GM23248 (cell line): ENCODE data around the gene AGPAT3. TPM values are rescaled to one million over a fixed set of nuclear protein-coding genes. Genes with fewer than 3 reads are reported as not detected.

Experiments
- DNase-seq: peaks from one replicate; pipeline ENCODE4 v3.0.0-alpha.2; 2015
- H2AFZ ChIP-seq: fragments of 200-600 bp; sonication (generic); 2 replicates; pipeline ENCODE4 v1.6.1; 2016; ENCODE audit warnings: antibody characterized with exemption
- H3F3A ChIP-seq: fragments of 200-600 bp; sonication (generic); 2 replicates; pipeline ENCODE4 v1.6.1; 2016; ENCODE audit warnings: mild to moderate bottlenecking, antibody characterized with exemption, mixed run types; ENCODE audit not compliant: insufficient read depth
- H3K27ac ChIP-seq: fragments of 200-600 bp; sonication (generic); 2 replicates; pipeline ENCODE4 v1.5.1; 2016; ENCODE audit warnings: mild to moderate bottlenecking
- H3K27me3 ChIP-seq: fragments of 200-600 bp; sonication (generic); replicated peaks from 2 replicates; pipeline ENCODE4 v1.6.1; 2016; ENCODE audit warnings: mild to moderate bottlenecking; ENCODE audit not compliant: insufficient read depth
- H3K36me3 ChIP-seq: fragments of 200-600 bp; sonication (generic); 2 replicates; pipeline ENCODE4 v1.6.1; 2016; ENCODE audit warnings: low read depth, mild to moderate bottlenecking
- H3K4me1 ChIP-seq: fragments of 200-600 bp; sonication (generic); 2 replicates; pipeline ENCODE4 v1.6.1; 2016; ENCODE audit warnings: mild to moderate bottlenecking; ENCODE audit not compliant: insufficient read depth
- H3K4me2 ChIP-seq: fragments of 200-600 bp; sonication (generic); one replicate; pipeline ENCODE4 v1.6.1; 2016; ENCODE audit warnings: mild to moderate bottlenecking; ENCODE audit not compliant: unreplicated experiment
- H3K4me3 ChIP-seq: fragments of 200-600 bp; sonication (generic); 2 replicates; pipeline ENCODE4 v1.5.1; 2016; ENCODE audit warnings: mild to moderate bottlenecking
- H3K79me2 ChIP-seq: fragments of 200-600 bp; sonication (generic); 2 replicates; pipeline ENCODE4 v1.6.1; 2016; ENCODE audit warnings: mild to moderate bottlenecking; ENCODE audit not compliant: insufficient read depth
- H3K9ac ChIP-seq: fragments of 200-600 bp; sonication (generic); 2 replicates; pipeline ENCODE4 v1.6.1; 2016; ENCODE audit warnings: mild to moderate bottlenecking
- H3K9me2 ChIP-seq: fragments of 200-600 bp; sonication (generic); 2 replicates; pipeline ENCODE4 v1.6.1; 2016; ENCODE audit warnings: mixed run types, mild to moderate bottlenecking, moderate library complexity; ENCODE audit not compliant: insufficient read depth
- H3K9me3 ChIP-seq: fragments of 200-600 bp; sonication (generic); one replicate; pipeline ENCODE4 v1.6.1; 2017; ENCODE audit warnings: low read depth
- H4K20me1 ChIP-seq: fragments of 200-600 bp; sonication (generic); 2 replicates; pipeline ENCODE4 v1.6.0; 2016; ENCODE audit not compliant: insufficient read depth
- EZH2 ChIP-seq: fragments of 200-600 bp; sonication (generic); IDR thresholded peaks from 2 replicates; pipeline ENCODE4 v1.6.1; 2018; ENCODE audit warnings: antibody characterized with exemption, mild to moderate bottlenecking; ENCODE audit not compliant: insufficient read depth, poor library complexity, severe bottlenecking
- EZH2phosphoT487 ChIP-seq: fragments of 200-600 bp; sonication (generic); IDR thresholded peaks from 2 replicates; pipeline ENCODE4 v1.6.1; 2018; ENCODE audit warnings: antibody characterized with exemption, moderate library complexity, mild to moderate bottlenecking, low read depth; ENCODE audit not compliant: insufficient read depth
- WGBS, 2 experiments: methylation state at CpG; one replicate each; pipeline ENCODE4 v1.1.6; 2015 to 2017; ENCODE audit warnings: low lambda C conversion rate in 2 of 2, low coverage in 1 of 2; ENCODE audit errors: missing lambda C conversion rate in 2 of 2; 5-methylcytosine and 5-hydroxymethylcytosine counted together
- in situ Hi-C: fragments of 300-500 bp; cut with MboI; formaldehyde crosslinking; loops from 2 replicates; pipeline ENCODE4 v1.15.0; 2020
- polyA plus RNA-seq: library from polyadenylated mRNA; unstranded; fragments of >200 nt; fragmentation: Nextera tagmentation; extraction: Ambion mirVana; gene quantifications from 2 replicates; pipeline ENCODE4 v1.2.1, GENCODE V29; 2016
- total RNA-seq: library from RNA; depleted of rRNA; stranded (reverse); fragments of >200 nt; shearing (Covaris generic); gene quantifications from 2 replicates; pipeline ENCODE4 v1.2.3, GENCODE V29; 2014

The AGPAT3 gene
- total and polyA plus RNA-seq, 2 experiments from 2014 or later: 12.3 to 29.3 TPM

DNA sequence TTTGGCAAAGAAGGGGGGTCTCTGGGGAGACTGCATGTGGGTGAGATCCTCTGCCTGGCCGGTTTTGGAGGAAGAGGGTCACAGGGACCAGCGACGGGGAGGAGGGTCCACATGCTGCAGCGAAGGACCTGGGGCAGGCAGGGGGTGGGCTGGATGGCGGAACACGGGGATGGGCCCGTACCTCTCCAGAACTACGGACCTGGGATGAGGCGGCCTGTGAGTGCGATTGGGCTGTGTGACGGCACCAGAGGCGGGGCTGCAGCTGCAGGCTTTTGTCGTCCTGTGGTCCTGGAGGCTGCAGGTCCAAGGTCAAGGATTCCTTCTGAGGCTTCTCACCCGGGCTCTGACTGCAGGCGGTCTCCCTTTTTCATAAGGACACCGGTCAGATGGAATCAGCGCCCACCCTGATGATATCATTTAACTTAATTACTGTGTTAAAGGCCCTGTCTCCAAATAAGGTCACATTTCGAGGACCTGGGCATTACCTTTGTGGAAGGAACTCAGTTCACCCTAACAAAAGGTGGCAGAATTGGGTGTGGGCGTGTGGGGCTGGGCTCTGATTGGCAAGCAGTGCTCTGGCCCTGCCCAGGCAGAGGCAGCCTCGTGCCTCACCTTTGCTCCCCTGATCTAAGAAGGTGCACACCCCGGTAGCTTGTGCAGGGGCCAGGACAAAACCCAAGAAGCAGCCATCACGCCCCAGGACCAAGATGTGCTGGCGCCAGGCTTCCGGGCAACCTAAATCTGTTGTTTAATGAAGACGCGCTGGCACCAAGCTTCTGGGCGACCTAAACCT lies 87.1 kb downstream of the AGPAT3 start:
- H3K79me2 ChIP-seq: no peaks in the 10 kb centered on the region
- no peaks in the 10 kb centered on the region for H3K36me3 ChIP-seq
- H2AFZ ChIP-seq: no peak overlapping the region
- H3K4me1 ChIP-seq: no peaks in the 10 kb centered on the region
- H3K9me2 ChIP-seq: no peaks in the 10 kb centered on the region
- 92 to 94% methylated on average over 26 to 27 of the region's 27 CpGs for WGBS, 2 experiments
- H3F3A ChIP-seq: no peaks in the 10 kb centered on the region
- no peak overlapping the region for H3K4me3 ChIP-seq
- H3K4me2 ChIP-seq: no peak overlapping the region
- H3K27me3 ChIP-seq: no peaks in the 10 kb centered on the region
- TF ChIP-seq EZH2phosphoT487 (no peak), EZH2 (no peak)
- H4K20me1 ChIP-seq: no peaks in the 10 kb centered on the region
- no peak overlapping the region for H3K27ac ChIP-seq
- no peaks in the 10 kb centered on the region for H3K9me3 ChIP-seq
- H3K9ac ChIP-seq: no peak overlapping the region
- no peak for DNase-seq
- in situ Hi-C loops: no loop called here

DNA sequence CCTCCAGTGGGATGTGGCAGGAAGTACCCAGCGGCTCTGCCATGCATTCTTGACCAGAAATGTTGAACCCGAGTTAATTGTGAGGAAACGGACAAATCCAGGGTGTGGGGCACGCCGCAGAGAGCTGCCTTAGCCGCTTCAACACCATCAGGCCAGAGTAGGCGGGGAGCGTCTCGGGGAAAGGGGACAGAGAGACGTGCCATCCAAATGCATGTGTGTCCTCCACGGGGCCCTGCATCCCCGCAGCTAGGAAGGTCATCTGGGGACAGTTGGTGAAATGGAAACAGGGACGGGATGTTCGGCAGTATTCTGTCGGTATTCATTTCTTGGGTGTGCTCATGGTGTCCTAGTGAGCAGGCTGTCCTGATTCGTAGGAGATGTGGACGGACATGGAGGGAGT lies 88.0 kb downstream of the AGPAT3 start:
- Histone ChIP-seq H3K27ac (no peak overlapping the region), H3K36me3 (no peaks in the 10 kb centered on the region), H3K4me1 (no peaks in the 10 kb centered on the region), H3F3A (no peaks in the 10 kb centered on the region), H4K20me1 (no peaks in the 10 kb centered on the region), H3K9me2 (no peaks in the 10 kb centered on the region), H3K79me2 (no peaks in the 10 kb centered on the region), H3K27me3 (no peaks in the 10 kb centered on the region), H3K4me2 (no peak overlapping the region), H2AFZ (no peak overlapping the region), H3K9me3 (no peaks in the 10 kb centered on the region), H3K4me3 (no peak overlapping the region), H3K9ac (no peak overlapping the region)
- 82 to 88% methylated on average over 17 of the region's 17 CpGs for whole genome bisulfite sequencing, 2 experiments
- TF ChIP-seq EZH2phosphoT487 (no peak), EZH2 (no peak)
- no peak for DNase-seq
- in situ Hi-C loops: no loop called here

DNA sequence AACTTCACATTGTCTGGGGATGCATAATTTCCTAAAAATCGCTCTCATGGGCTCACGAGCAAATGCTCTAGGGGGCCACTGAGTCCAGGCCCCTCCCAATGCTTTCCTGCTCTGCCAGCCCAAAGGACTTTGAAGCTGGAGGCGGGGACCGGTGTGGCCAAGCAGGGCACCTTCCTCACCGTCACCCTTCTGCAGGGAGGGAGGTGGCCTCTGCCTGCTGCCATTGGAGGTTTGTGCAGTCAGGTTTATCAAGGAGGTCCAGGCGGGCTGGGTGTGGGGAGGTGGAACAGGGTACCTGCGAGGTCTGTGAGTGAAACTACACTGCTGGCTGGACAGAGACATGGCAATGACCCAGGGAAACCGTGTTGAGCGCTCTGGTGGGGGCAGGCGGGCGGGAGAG lies 89.0 kb downstream of the AGPAT3 start:
- H3K4me1 ChIP-seq: no peaks in the 10 kb centered on the region
- no peak overlapping the region for H2AFZ ChIP-seq
- H3K4me2 ChIP-seq: no peak overlapping the region
- no peaks in the 10 kb centered on the region for H3K9me3 ChIP-seq
- H3K9ac ChIP-seq: no peak overlapping the region
- no peak overlapping the region for H3K4me3 ChIP-seq
- H3K27me3 ChIP-seq: no peaks in the 10 kb centered on the region
- no peak for DNase-seq
- no peaks in the 10 kb centered on the region for H3K36me3 ChIP-seq
- TF ChIP-seq EZH2phosphoT487: no peak
- no peak for TF ChIP-seq EZH2
- H3K27ac ChIP-seq: no peak overlapping the region
- WGBS, 2 experiments: 82 to 90% methylated on average over 11 of the region's 11 CpGs
- in situ Hi-C loops: no loop called here
- H3K79me2 ChIP-seq: no peaks in the 10 kb centered on the region
- no peaks in the 10 kb centered on the region for H4K20me1 ChIP-seq
- no peaks in the 10 kb centered on the region for H3K9me2 ChIP-seq
- H3F3A ChIP-seq: no peaks in the 10 kb centered on the region

DNA sequence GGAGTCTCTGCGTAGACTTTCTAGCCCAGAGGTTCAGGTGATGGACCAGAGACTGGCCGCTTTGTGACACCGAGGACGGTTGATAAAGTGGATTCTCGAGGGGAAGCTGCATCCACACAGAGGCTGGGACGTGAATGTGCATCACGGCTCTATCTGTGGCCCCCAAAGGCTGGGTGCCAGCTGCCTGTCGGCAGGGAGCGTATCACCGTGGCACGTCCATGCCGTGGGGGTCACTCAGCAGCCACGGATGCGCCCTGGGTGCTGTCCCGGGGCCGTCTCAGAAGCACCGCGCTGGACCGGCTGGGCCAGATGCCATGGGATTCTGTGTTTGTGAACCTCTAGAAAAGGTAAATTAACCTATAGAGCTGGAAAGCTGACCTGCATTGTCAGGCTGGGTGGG lies 89.9 kb downstream of the AGPAT3 start:
- in situ Hi-C loops: no loop called here
- 92 to 96% methylated on average over 15 to 19 of the region's 19 CpGs for WGBS, 2 experiments
- Histone ChIP-seq H3K27ac (no peak overlapping the region), H3K4me1 (no peaks in the 10 kb centered on the region), H3K9ac (no peak overlapping the region), H3K9me2 (no peaks in the 10 kb centered on the region), H3K4me3 (no peak overlapping the region), H4K20me1 (no peaks in the 10 kb centered on the region), H3K27me3 (no peaks in the 10 kb centered on the region), H3K36me3 (no peaks in the 10 kb centered on the region), H3K79me2 (no peaks in the 10 kb centered on the region), H3K4me2 (no peak overlapping the region), H3K9me3 (no peaks in the 10 kb centered on the region), H2AFZ (no peak overlapping the region), H3F3A (no peaks in the 10 kb centered on the region)
- TF ChIP-seq EZH2 (no peak), EZH2phosphoT487 (no peak)
- no peak for DNase-seq
